Pancreas (tissue), 10 donors: ENCODE measurements around the gene GLB1L3. TPM values are rescaled to one million over a fixed set of nuclear protein-coding genes. Genes with fewer than 3 reads are reported as not detected.

ENCODE experiments used
- ATAC-seq, 4 donors: fragments of 200-7000 bp; cut with Tn5 transposase; one replicate each; pipeline versions ENCODE4 v1.8.0 to v1.9.1; 2020; ENCODE audit warnings: mild to moderate bottlenecking in 4 of 4, moderate library complexity in 4 of 4
- DNase-seq, 6 donors: peaks; one replicate each; pipeline ENCODE4 v3.0.0-alpha.2; 2020
- FAIRE-seq: peaks from 2 replicates; lab custom pipeline; 2012; peaks lifted over from hg19 to GRCh38; lab: Jason Lieb, UNC
- H3K27ac ChIP-seq, 4 donors: fragments of 200-600 bp; sonication (generic); 1 replicate in 3 of 4; 2 replicates in 1 of 4; pipeline versions ENCODE4 v1.5.0 to v1.8.0; 2020
- H3K27me3 ChIP-seq, 4 donors: fragments of 200-600 bp; one replicate each; pipeline ENCODE4 v1.8.0; 2021
- H3K36me3 ChIP-seq, 3 donors: fragments of 200-600 bp; sonication (generic) in 1 of 3; one replicate each; pipeline versions ENCODE4 v1.5.0 to v1.8.0; 2020 to 2021
- H3K4me1 ChIP-seq, 3 donors: fragments of 200-600 bp; one replicate each; pipeline ENCODE4 v1.8.0; 2021
- H3K4me3 ChIP-seq, 4 donors: fragments of 200-600 bp; sonication (generic) in 2 of 4; one replicate each; pipeline versions ENCODE4 v1.5.0 to v1.8.0; 2020 to 2021
- H3K9me3 ChIP-seq, 4 donors: fragments of 200-600 bp; one replicate each; pipeline ENCODE4 v1.8.0; 2021
- WGBS, 2 donors: extraction: QIAGEN DNeasy Blood & Tissue Kit; methylation state at CpG; one replicate each; pipeline ENCODE4 v1.1.7; 2013; 5-methylcytosine and 5-hydroxymethylcytosine counted together
- intact Hi-C, 3 donors: fragments of 100-400 bp; cut with DNase I; formaldehyde crosslinking; loops; one replicate each; pipeline versions ENCODE4 v1.11.1 to v1.14.2; 2022
- polyA plus RNA-seq, 2 donors: library from polyadenylated mRNA; stranded (reverse); fragments of 200-250 nt; gene quantifications; one replicate each; pipeline ENCODE4 v1.2.3, GENCODE V29; 2013
- total RNA-seq, 6 donors: library from RNA; stranded (reverse); fragmentation: NEBNext Ultra II Directional in 4 of 6; extraction: Animal tissue kit (Norgen Biotek cat#: 25700) in 4 of 6; gene quantifications; one replicate each; pipeline versions ENCODE4 v1.2.1 to v1.2.4, GENCODE V29; 2021 to 2023
- TF ChIP-seq, protein P1 (sequence below), 4 donors: fragments of 200-600 bp; sonication (generic) in 3 of 4; IDR thresholded peaks; one replicate each; pipeline versions ENCODE4 v1.5.0 to v1.8.0; 2021; ENCODE audit warnings: antibody characterized with exemption in 4 of 4
- donor health status: healthy with polysubstance abuse.
- donor health status: DM: no; HTN: no; CAD: no; lungs with moderate emphysema.
- donor health status: DM: no; HTN: no; CAD: no.
- donor health status: control.
- donor health status: control.
- donor health status: Bipolar disorder and iron deficiency.
- donor health status: DM: yes; HTN: yes; CAD: no.
- donor health status: DM: no; HTN: no; CAD: no.
- donor health status: DM: no; HTN: no; CAD: no.
- donor health status: DM: yes; HTN: yes; CAD: no.

Gene GLB1L3
- total and polyA plus RNA-seq, 8 donors = 0.12 to 0.38 (median 0.14) TPM; not detected in 4

DNA sequence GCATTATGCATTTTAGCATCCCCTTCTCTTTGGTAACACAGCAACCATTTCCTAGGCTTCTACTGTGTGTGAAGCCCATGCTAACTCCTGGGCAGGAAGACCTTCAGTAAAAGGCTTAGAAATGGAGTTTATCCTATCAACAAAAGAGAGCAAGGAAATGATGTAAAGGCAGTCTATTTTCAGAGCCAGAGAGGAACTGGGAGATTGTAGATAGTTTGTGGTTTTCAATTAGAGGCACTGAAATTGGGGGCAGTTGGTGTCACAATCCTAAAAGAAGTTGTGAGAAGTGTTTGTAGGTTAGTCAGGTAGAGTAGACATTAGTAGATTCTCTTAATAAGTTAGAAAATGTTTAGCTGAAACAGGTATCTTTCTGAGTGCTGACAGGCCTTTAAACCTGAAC, 15.7 kb upstream of the GLB1L3 start:
- intact Hi-C loops = no loop called here
- DNase-seq (no peak), ATAC-seq (no peak), FAIRE-seq (no peak)
- Histone ChIP-seq H3K4me3 (no peak overlapping the region), H3K9me3 (no peaks in the 10 kb centered on the region), H3K36me3 (peaks cover 0 to 36% (median 12%) of the 10 kb centered on the region in 3 donors), H3K27ac (no peak overlapping the region), H3K4me1 (no peaks in the 10 kb centered on the region), H3K27me3 (no peaks in the 10 kb centered on the region)
- TF ChIP-seq, protein P1, sequence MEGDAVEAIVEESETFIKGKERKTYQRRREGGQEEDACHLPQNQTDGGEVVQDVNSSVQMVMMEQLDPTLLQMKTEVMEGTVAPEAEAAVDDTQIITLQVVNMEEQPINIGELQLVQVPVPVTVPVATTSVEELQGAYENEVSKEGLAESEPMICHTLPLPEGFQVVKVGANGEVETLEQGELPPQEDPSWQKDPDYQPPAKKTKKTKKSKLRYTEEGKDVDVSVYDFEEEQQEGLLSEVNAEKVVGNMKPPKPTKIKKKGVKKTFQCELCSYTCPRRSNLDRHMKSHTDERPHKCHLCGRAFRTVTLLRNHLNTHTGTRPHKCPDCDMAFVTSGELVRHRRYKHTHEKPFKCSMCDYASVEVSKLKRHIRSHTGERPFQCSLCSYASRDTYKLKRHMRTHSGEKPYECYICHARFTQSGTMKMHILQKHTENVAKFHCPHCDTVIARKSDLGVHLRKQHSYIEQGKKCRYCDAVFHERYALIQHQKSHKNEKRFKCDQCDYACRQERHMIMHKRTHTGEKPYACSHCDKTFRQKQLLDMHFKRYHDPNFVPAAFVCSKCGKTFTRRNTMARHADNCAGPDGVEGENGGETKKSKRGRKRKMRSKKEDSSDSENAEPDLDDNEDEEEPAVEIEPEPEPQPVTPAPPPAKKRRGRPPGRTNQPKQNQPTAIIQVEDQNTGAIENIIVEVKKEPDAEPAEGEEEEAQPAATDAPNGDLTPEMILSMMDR (IDR thresholded peaks at IDR 0.05) = no peak

DNA sequence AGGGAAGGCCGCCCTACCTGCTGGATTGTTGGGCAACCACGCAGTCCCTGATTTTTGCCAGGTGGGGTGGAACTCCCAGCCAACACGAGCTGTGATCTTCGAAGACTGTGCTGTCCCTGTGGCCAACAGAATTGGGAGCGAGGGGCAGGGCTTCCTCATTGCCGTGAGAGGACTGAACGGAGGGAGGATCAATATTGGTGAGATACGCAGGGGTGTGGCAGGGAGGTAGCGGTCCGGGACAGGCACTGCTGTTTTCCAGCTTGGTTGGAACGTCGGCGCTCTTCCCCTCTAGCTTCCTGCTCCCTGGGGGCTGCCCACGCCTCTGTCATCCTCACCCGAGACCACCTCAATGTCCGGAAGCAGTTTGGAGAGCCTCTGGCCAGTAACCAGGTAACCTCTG, 15.2 kb upstream of the GLB1L3 start:
- TF ChIP-seq, protein P1 (IDR thresholded peaks at IDR 0.05) = no peak

DNA sequence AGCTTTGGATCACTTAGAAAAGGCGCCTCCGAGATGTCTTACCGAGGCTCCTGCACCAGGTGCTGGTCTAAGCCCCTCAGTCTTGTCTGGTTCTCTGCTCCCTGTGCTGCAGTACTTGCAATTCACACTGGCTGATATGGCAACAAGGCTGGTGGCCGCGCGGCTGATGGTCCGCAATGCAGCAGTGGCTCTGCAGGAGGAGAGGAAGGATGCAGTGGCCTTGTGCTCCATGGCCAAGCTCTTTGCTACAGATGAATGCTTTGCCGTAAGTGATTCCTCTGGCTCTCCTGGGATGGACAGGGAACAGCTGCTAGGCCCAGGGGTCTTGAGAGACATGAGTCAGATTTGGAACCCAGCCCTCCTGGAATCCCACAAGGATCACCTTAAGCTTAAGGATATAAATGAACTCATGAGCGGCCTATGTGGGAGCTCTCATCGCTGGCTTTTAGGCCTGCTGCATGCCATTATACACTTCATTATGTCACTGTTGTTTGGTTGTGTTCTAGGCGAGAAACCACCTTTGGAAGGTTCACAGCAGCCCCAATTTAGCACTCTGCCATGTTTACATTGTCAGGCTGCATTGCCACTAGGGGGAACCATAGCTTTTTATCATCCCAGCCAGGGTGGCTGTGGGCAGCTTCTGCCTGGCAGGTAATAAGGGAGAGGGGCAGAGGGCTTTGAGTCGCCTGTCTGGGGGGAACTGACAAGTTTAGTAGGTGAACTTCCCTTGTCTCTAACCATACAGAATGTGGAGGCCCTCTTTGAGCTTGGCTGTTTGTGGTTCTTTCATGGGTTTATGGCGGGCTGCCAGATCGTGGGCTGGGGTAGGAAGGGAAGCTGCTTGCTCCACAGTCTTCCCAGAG, 14.3 kb upstream of the GLB1L3 start:
- no peaks in the 10 kb centered on the region for H3K9me3 ChIP-seq
- intact Hi-C loops = no loop called here
- TF ChIP-seq, protein P1 (IDR thresholded peaks at IDR 0.05) = peak in 2 of 4 donors; percentile 38 to 44
- DNase-seq (no peak), FAIRE-seq (no peak), ATAC-seq (peak; percentile 43 to 73 (median 67))
- no peak overlapping the region for H3K27ac ChIP-seq
- 86 to 89% methylated on average over 14 of the region's 14 CpGs for WGBS, 2 donors
- H3K36me3 ChIP-seq = peaks cover 0 to 36% (median 12%) of the 10 kb centered on the region in 3 donors
- no peak overlapping the region for H3K4me3 ChIP-seq
- H3K4me1 ChIP-seq = no peaks in the 10 kb centered on the region
- H3K27me3 ChIP-seq = no peaks in the 10 kb centered on the region

More for the DNA sequence above, 15.2 kb upstream of the GLB1L3 start:
- 88 to 94% methylated on average over 16 of the region's 16 CpGs for WGBS, 2 donors
- no peaks in the 10 kb centered on the region for H3K4me1 ChIP-seq
- H3K27me3 ChIP-seq = no peaks in the 10 kb centered on the region
- DNase-seq (no peak), ATAC-seq (no peak), FAIRE-seq (no peak)
- intact Hi-C loops = no loop called here
- peaks cover 0 to 36% (median 12%) of the 10 kb centered on the region in 3 donors for H3K36me3 ChIP-seq
- H3K27ac ChIP-seq = no peak overlapping the region
- no peaks in the 10 kb centered on the region for H3K9me3 ChIP-seq
- no peak overlapping the region for H3K4me3 ChIP-seq

DNA sequence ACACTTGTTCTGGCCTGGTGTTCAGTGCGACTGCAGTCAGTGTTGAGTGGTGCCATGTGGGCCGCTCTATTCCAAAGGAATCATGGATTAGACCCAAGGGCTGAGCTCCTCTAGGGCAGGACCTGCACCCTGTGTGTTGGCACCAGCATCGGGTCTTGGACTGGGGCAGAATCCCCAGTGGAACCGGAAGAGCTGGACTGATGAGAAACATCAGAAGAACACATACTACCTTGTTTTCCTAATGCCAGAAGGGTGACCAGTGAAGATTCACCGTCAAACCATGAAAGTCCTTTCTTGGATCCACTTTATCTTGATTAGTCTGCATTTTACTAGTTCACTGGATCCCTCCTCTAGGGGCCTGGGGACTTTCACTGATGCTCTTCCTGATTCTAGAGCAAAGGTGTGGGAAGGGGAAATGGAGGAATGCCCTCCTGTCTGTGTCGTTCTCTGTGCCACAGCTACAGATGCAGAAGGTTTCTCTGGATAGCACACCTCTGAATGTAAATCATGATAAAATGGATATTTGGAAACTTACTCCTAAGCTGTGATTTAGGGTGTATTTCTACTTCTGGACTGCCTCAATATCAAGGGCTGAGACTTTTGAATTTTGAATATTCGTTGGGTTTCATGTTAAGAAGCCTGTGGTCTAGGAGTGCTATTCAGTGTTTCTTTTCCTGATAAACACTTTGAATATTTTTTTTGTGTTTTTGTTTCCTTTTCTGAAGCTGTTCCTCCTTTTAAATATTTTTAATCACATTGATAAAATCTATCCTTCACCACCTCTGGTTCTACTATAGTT, 11.0 kb upstream of the GLB1L3 start:
- H3K27me3 ChIP-seq = no peaks in the 10 kb centered on the region
- no peak for FAIRE-seq
- no peak for DNase-seq
- no peaks in the 10 kb centered on the region for H3K9me3 ChIP-seq
- 87 to 92% methylated on average over 7 of the region's 7 CpGs for WGBS, 2 donors
- TF ChIP-seq, protein P1 (IDR thresholded peaks at IDR 0.05) = no peak
- H3K27ac ChIP-seq = no peak overlapping the region
- no peaks in the 10 kb centered on the region for H3K4me1 ChIP-seq
- H3K36me3 ChIP-seq = peaks cover 0 to 20% (median 6%) of the 10 kb centered on the region in 3 donors
- intact Hi-C loops = no loop called here
- no peak overlapping the region for H3K4me3 ChIP-seq
- no peak for ATAC-seq
